ENCODE results near the gene PLEKHG5. TPM values are rescaled to one million over a fixed set of nuclear protein-coding genes. Genes with fewer than 3 reads are reported as not detected.
A peak's percentile ranks its signal among the peaks of the same experiment; 100 is the strongest.
"Not testable (repeated sequence)": the region's sequence is repeated elsewhere in the genome, so short reads cannot be mapped to it uniquely, and the experiment has no call there.

Gene PLEKHG5
- total RNA-seq, 2 experiments from 2014 or later: 5.0 to 6.1 TPM

DNA sequence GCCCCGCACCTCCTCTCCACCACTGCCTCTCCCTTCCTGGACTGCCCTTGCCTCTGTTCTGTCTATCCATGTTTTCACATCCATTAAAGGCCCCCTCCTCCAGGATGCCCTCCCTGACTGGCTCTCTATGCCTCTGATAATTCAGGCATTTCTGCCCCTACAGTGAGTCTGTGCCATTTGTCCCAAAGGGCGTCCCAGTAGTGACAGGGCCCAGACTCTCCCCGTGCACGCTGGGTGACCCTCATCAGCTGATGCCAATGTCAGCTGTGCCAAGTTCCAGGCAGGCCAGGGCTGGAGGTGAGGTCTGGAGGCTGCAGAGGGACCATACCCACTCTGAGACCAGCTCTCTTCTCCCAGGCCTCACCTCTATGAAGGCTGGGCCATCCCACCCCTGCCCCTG lies 3.2 kb upstream of the PLEKHG5 start:
- H3K4me3 Mint-ChIP-seq: no peak overlapping the region
- ChIA-PET CTCF (interaction anchor here (1.2 to 1.7 kb wide), 2 partner anchors 8 to 152 kb away, joined by 3 read pairs; no protein-coding TSS in a partner anchor), POLR2A (no interaction called here)
- DNase-seq (no peak), ATAC-seq (ENCODE audit: poor library complexity) (no peak)
- H3K4me1 ChIP-seq (ENCODE audit: insufficient read depth, low read length): peaks cover 66% of the 10 kb centered on the region
- no peak overlapping the region for H3K4me3 ChIP-seq (ENCODE audit: low read length)
- no peaks in the 10 kb centered on the region for H3K9me3 ChIP-seq (ENCODE audit: control insufficient read depth in 1 of 2, insufficient read depth in 1 of 2, low read length in 2 of 2)
- H3K27ac ChIP-seq (ENCODE audit: low read depth in 1 of 2, low read length in 2 of 2): no peak overlapping the region
- no peaks in the 10 kb centered on the region for H3K9me3 Mint-ChIP-seq
- H3K36me3 Mint-ChIP-seq (ENCODE audit: low read depth): no peaks in the 10 kb centered on the region
- peaks cover 40% of the 10 kb centered on the region for H3K4me1 Mint-ChIP-seq (ENCODE audit: low read depth)
- H3K27me3 ChIP-seq (ENCODE audit: control insufficient read depth in 1 of 2, insufficient read depth in 2 of 2, low read length in 2 of 2): no peaks in the 10 kb centered on the region
- peaks cover 4% of the 10 kb centered on the region for H3K27me3 Mint-ChIP-seq
- TF ChIP-seq, protein P1, sequence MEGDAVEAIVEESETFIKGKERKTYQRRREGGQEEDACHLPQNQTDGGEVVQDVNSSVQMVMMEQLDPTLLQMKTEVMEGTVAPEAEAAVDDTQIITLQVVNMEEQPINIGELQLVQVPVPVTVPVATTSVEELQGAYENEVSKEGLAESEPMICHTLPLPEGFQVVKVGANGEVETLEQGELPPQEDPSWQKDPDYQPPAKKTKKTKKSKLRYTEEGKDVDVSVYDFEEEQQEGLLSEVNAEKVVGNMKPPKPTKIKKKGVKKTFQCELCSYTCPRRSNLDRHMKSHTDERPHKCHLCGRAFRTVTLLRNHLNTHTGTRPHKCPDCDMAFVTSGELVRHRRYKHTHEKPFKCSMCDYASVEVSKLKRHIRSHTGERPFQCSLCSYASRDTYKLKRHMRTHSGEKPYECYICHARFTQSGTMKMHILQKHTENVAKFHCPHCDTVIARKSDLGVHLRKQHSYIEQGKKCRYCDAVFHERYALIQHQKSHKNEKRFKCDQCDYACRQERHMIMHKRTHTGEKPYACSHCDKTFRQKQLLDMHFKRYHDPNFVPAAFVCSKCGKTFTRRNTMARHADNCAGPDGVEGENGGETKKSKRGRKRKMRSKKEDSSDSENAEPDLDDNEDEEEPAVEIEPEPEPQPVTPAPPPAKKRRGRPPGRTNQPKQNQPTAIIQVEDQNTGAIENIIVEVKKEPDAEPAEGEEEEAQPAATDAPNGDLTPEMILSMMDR (IDR thresholded peaks at IDR 0.05): no peak
- no peaks in the 10 kb centered on the region for H3K36me3 ChIP-seq (ENCODE audit: insufficient read depth, low read length)
- intact Hi-C loops (cut with DNase I, micrococcal nuclease): no loop called here
- H3K27ac Mint-ChIP-seq: no peak overlapping the region

DNA sequence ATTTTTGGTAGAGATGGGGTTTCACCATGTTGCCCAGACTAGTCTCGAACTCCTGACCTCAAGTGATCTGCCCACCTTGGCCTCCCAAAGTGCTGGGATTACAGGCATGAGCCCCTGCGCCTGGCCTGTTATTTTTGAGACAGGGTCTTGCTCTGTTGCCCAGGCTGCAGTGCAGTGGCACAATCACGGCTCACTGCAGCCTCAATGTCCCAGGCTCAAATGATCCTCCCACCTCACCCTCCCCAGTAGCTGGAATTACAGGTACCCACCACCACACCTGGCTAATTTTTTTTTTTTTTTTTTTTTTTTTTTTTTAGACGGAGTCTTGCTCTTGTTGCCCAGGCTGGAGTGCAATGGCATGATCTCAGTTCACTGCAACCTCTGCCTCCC lies 2.4 kb upstream of the PLEKHG5 start:
- H3K36me3 Mint-ChIP-seq (ENCODE audit: low read depth); H3K4me3 Mint-ChIP-seq; ATAC-seq (ENCODE audit: poor library complexity); H3K27me3 ChIP-seq (ENCODE audit: control insufficient read depth in 1 of 2, insufficient read depth in 2 of 2, low read length in 2 of 2); H3K9me3 ChIP-seq (ENCODE audit: control insufficient read depth in 1 of 2, insufficient read depth in 1 of 2, low read length in 2 of 2); H3K4me3 ChIP-seq (ENCODE audit: low read length); H3K36me3 ChIP-seq (ENCODE audit: insufficient read depth, low read length); H3K9me3 Mint-ChIP-seq; H3K27me3 Mint-ChIP-seq; POLR2A ChIA-PET; H3K27ac ChIP-seq (ENCODE audit: low read depth in 1 of 2, low read length in 2 of 2); DNase-seq; intact Hi-C loops (cut with DNase I, micrococcal nuclease): not testable (repeated sequence)
- CTCF ChIA-PET: interaction anchor here (1.5 kb wide), 1 partner anchor 60 kb away, joined by 4 read pairs; the partner anchor contains the start of gene NOL9
- Mint-ChIP-seq H3K27ac (peak overlapping the region; percentile 65), H3K4me1 (ENCODE audit: low read depth) (peaks cover 40% of the 10 kb centered on the region)
- H3K4me1 ChIP-seq (ENCODE audit: insufficient read depth, low read length): peaks cover 69% of the 10 kb centered on the region

GRCh38 chr1:6491966-6492365 lies 499 bp upstream of the PLEKHG5 start:
- Histone ChIP-seq H3K4me3 (ENCODE audit: low read length) (no peak overlapping the region), H3K9me3 (ENCODE audit: control insufficient read depth in 1 of 2, insufficient read depth in 1 of 2, low read length in 2 of 2) (no peaks in the 10 kb centered on the region), H3K4me1 (ENCODE audit: insufficient read depth, low read length) (peaks cover 55% of the 10 kb centered on the region), H3K27ac (ENCODE audit: low read depth in 1 of 2, low read length in 2 of 2) (no peak overlapping the region), H3K36me3 (ENCODE audit: insufficient read depth, low read length) (no peaks in the 10 kb centered on the region), H3K27me3 (ENCODE audit: control insufficient read depth in 1 of 2, insufficient read depth in 2 of 2, low read length in 2 of 2) (no peaks in the 10 kb centered on the region)
- H3K4me3 Mint-ChIP-seq: peak overlapping the region; percentile 84
- H3K27me3 Mint-ChIP-seq: peaks cover 11% of the 10 kb centered on the region
- peak overlapping the region; percentile 65 for H3K27ac Mint-ChIP-seq
- no peak for ATAC-seq (ENCODE audit: poor library complexity)
- no peaks in the 10 kb centered on the region for H3K36me3 Mint-ChIP-seq (ENCODE audit: low read depth)
- CTCF ChIA-PET: interaction anchor here (0.9 to 1.9 kb wide), 4 partner anchors 16 to 154 kb away, joined by 4 to 6 read pairs (median 6); no protein-coding TSS in a partner anchor
- POLR2A ChIA-PET: interaction anchor here (0.6 to 2.7 kb wide), 4 partner anchors 32 to 155 kb away, joined by 3 to 16 read pairs (median 4); no protein-coding TSS in a partner anchor
- peaks cover 32% of the 10 kb centered on the region for H3K4me1 Mint-ChIP-seq (ENCODE audit: low read depth)
- TF ChIP-seq, protein P1 (IDR thresholded peaks at IDR 0.05): no peak
- no peaks in the 10 kb centered on the region for H3K9me3 Mint-ChIP-seq
- intact Hi-C loops (cut with DNase I, micrococcal nuclease): no loop called here
- DNase-seq: no peak

DNA sequence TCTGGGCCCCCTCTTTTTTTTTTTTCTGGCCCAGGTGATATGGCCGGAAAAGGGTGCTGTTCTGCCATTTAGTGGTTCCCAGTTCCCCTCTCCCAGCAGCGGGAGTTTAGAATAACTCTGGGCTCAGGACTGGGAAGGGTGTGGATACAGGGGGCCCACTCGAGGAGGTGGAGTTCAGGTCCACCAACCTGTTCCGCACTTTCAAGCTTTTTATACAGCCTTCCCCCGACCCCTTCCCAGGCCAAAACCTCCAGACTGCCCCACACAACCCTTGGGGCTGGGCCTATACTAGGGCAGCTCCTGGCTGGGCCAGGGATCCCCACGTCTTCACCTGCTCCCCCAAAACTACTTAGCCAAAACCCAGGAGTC lies 402 bp downstream of the PLEKHG5 start:
- no peak for ATAC-seq (ENCODE audit: poor library complexity)
- peak overlapping the region; percentile 65 for H3K27ac Mint-ChIP-seq
- peak overlapping the region in 1 of 2 donors; percentile 13 for H3K27ac ChIP-seq (ENCODE audit: low read depth in 1 of 2, low read length in 2 of 2)
- H3K4me1 Mint-ChIP-seq (ENCODE audit: low read depth): peaks cover 37% of the 10 kb centered on the region
- peaks cover 4% of the 10 kb centered on the region in 2 experiments for H3K27me3 ChIP-seq (ENCODE audit: control insufficient read depth in 1 of 2, insufficient read depth in 2 of 2, low read length in 2 of 2)
- no peaks in the 10 kb centered on the region for H3K36me3 Mint-ChIP-seq (ENCODE audit: low read depth)
- intact Hi-C loops (cut with DNase I, micrococcal nuclease): no loop called here
- peaks cover 0 to 3% of the 10 kb centered on the region in 2 experiments for H3K9me3 ChIP-seq (ENCODE audit: control insufficient read depth in 1 of 2, insufficient read depth in 1 of 2, low read length in 2 of 2)
- peak overlapping the region; percentile 90 for H3K4me3 ChIP-seq (ENCODE audit: low read length)
- POLR2A ChIA-PET: interaction anchor here (0.7 to 2.7 kb wide), 7 partner anchors 31 to 156 kb away, joined by 3 to 16 read pairs (median 4); partner anchors contain the start of genes NOL9, TAS1R1 and ZBTB48
- H3K27me3 Mint-ChIP-seq: peaks cover 18% of the 10 kb centered on the region
- H3K4me3 Mint-ChIP-seq: peak overlapping the region; percentile 84
- DNase-seq: no peak
- H3K4me1 ChIP-seq (ENCODE audit: insufficient read depth, low read length): peaks cover 55% of the 10 kb centered on the region
- TF ChIP-seq, protein P1 (IDR thresholded peaks at IDR 0.05): no peak
- CTCF ChIA-PET: interaction anchor here (0.9 to 1.9 kb wide), 5 partner anchors 15 to 155 kb away, joined by 4 to 7 read pairs (median 6); no protein-coding TSS in a partner anchor
- H3K9me3 Mint-ChIP-seq: no peaks in the 10 kb centered on the region
- H3K36me3 ChIP-seq (ENCODE audit: insufficient read depth, low read length): no peaks in the 10 kb centered on the region

Data from CD4-positive, alpha-beta T cell (primary cell).